Keratinocyte (primary cell): ENCODE measurements around the gene SMPD3.

Source experiments
- EZH2 ChIP-seq: IDR thresholded peaks from one replicate; pipeline ENCODE4 v1.6.1; 2012; ENCODE audit warnings: inconsistent platforms, mild to moderate bottlenecking, low read length, moderate library complexity
- TF ChIP-seq, protein P1 (sequence below), 3 experiments: IDR thresholded peaks in 1 of 3; conservative IDR thresholded peaks in 1 of 3; optimal IDR thresholded peaks in 1 of 3; 2 replicates in 2 of 3; 3 replicates in 1 of 3; pipeline versions ENCODE3 to v1.5.1; 2011; ENCODE audit warnings: low read length in 3 of 3, mild to moderate bottlenecking in 3 of 3, moderate library complexity in 2 of 3, control low read depth in 1 of 3, inconsistent platforms in 1 of 3; ENCODE audit not compliant: insufficient read depth in 2 of 3; ENCODE audit errors: extremely low read depth in 1 of 3

DNA sequence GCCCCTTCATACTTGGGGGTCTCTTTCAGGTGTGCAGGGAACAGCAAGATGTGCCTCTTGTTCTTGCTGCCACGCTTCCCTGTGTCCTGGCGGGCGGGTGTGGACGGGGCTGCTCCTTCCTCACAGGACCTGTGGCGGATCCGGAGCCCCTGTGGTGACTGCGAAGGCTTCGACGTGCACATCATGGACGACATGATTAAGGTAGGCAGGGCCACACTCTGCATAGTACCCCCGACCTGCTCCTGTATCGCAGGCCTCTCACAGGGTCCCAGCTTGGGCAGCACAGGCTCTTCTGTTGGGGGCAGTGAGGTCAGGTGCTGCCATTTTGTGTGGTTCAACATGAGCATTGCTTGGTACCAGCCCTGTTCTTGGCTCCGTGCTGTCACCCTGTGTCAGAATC is 94.9 kb downstream of the SMPD3 start:
- TF ChIP-seq, protein P1, sequence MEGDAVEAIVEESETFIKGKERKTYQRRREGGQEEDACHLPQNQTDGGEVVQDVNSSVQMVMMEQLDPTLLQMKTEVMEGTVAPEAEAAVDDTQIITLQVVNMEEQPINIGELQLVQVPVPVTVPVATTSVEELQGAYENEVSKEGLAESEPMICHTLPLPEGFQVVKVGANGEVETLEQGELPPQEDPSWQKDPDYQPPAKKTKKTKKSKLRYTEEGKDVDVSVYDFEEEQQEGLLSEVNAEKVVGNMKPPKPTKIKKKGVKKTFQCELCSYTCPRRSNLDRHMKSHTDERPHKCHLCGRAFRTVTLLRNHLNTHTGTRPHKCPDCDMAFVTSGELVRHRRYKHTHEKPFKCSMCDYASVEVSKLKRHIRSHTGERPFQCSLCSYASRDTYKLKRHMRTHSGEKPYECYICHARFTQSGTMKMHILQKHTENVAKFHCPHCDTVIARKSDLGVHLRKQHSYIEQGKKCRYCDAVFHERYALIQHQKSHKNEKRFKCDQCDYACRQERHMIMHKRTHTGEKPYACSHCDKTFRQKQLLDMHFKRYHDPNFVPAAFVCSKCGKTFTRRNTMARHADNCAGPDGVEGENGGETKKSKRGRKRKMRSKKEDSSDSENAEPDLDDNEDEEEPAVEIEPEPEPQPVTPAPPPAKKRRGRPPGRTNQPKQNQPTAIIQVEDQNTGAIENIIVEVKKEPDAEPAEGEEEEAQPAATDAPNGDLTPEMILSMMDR (optimal IDR thresholded peaks at IDR 0.05 in 1 of 3, IDR thresholded peaks at IDR 0.05 in 1 of 3, conservative IDR thresholded peaks at IDR 0.05 in 1 of 3; ENCODE audit: extremely low read depth in 1 of 3, insufficient read depth in 2 of 3, low read length in 3 of 3), result no peak
- no peak for TF ChIP-seq EZH2
